Heart left ventricle (tissue), 13 donors: ENCODE measurements around the gene PHGDH.

ENCODE experiments used
- POLR2A ChIP-seq, 2 donors: fragments of 450-650 bp; IDR thresholded peaks; one replicate each; pipeline ENCODE4 v1.6.1; 2017; ENCODE audit warnings: antibody characterized with exemption in 2 of 2, mild to moderate bottlenecking in 2 of 2, moderate library complexity in 2 of 2
- TF ChIP-seq, protein P1 (sequence below), 12 donors: fragments of 200-600 bp; sonication (generic) in 4 of 12; IDR thresholded peaks; one replicate each; pipeline versions ENCODE4 v1.5.0 to v1.8.0; 2018 to 2022; ENCODE audit warnings: antibody characterized with exemption in 12 of 12, mild to moderate bottlenecking in 5 of 12
- donor health status: ischemic (EF 13 %, LVEDD 7.1; RV severe dilation, severe dysfunction).
- donor health status: DM: no; HTN: yes; CAD: no.
- donor health status: DM: no; HTN: no; CAD: no.
- donor health status: ischemic (EF 25% LVEDD 6.9; RV normal size, moderate dysfunction).
- donor health status: ischemic (EF 25% LVEDD 5.7; RV mildly dilated, moderate dysfunction).
- donor health status: ischemic (EF 35%, LVEDD 5.7; RV mildly dilated, moderate dysfunction).
- donor health status: nonischemic (EF 11% LVEDD 7.7; RV severe dilation, severe dysfunction).
- donor health status: DM: yes; HTN: yes; CAD: no.
- donor health status: PGD.
- donor health status: ischemic (EF 29% LVEDD 5.4; RV normal size, mild dysfunction).
- donor health status: nonischemic (EF 23%, LVEDD 6.1; RV moderate dilation, normal function).

DNA sequence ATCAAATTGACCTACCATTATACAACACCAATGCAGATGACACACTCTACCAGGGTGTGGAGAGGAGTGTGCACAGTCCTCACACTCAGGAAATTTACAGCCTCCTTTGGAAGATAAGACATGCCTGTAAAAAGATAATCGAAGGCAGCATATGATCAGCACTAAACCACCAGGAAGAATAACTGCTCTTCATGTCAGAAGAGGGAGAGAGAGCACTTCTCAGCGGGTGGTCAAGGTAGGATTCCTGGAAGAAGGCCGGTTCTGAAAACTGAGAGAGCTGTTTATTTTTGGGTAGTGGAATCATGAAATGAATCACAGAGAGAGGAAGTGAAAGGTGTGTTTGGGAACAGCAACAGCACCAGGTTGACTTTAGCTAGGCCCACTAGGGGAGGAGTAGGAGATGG is 49.7 kb upstream of the PHGDH start:
- TF ChIP-seq, protein P1, sequence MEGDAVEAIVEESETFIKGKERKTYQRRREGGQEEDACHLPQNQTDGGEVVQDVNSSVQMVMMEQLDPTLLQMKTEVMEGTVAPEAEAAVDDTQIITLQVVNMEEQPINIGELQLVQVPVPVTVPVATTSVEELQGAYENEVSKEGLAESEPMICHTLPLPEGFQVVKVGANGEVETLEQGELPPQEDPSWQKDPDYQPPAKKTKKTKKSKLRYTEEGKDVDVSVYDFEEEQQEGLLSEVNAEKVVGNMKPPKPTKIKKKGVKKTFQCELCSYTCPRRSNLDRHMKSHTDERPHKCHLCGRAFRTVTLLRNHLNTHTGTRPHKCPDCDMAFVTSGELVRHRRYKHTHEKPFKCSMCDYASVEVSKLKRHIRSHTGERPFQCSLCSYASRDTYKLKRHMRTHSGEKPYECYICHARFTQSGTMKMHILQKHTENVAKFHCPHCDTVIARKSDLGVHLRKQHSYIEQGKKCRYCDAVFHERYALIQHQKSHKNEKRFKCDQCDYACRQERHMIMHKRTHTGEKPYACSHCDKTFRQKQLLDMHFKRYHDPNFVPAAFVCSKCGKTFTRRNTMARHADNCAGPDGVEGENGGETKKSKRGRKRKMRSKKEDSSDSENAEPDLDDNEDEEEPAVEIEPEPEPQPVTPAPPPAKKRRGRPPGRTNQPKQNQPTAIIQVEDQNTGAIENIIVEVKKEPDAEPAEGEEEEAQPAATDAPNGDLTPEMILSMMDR (IDR thresholded peaks at IDR 0.05), result no peak
- no peak for TF ChIP-seq POLR2A (IDR thresholded peaks at IDR 0.05)
